Measurements from ENCODE around the gene CRYBG3. TPM values are rescaled to one million over a fixed set of nuclear protein-coding genes. Genes with fewer than 3 reads are reported as not detected.

CRYBG3 gene
- total and polyA plus RNA-seq, 2 donors (not counting 1 experiment from before 2014, with no cell fraction given): 8.7 to 29.9 TPM

- no peak overlapping the region for H3K9ac ChIP-seq (ENCODE audit: insufficient read depth, low read length)
- H3K4me1 ChIP-seq (ENCODE audit: control insufficient read depth, extremely low read depth, insufficient read depth, low read length): peaks cover 10% of the 10 kb centered on the region
- H2AFZ ChIP-seq (ENCODE audit: low read length): no peak overlapping the region
- H3K4me3 ChIP-seq (replicated peaks in 1 of 4; ENCODE audit: control extremely low read depth in 1 of 4, insufficient read depth in 1 of 4, low read depth in 3 of 4, low read length in 4 of 4): peak overlapping the region in 2 of 4 experiments; percentile 5 to 15
- no peaks in the 10 kb centered on the region for H3K36me3 ChIP-seq (ENCODE audit: control insufficient read depth, insufficient read depth, low read length)
- H3K27ac ChIP-seq (ENCODE audit: insufficient read depth, low read length): peak overlapping the region; percentile 69
- peak in 1 of 2 donors; percentile 44 for DNase-seq (ENCODE audit: low read depth in 2 of 2)
- H3K4me2 ChIP-seq (ENCODE audit: extremely low read depth, insufficient read depth, low read length): peak overlapping the region; percentile 26
- H3K27me3 ChIP-seq (ENCODE audit: control insufficient read depth, insufficient read depth, low read length): no peaks in the 10 kb centered on the region
- TF ChIP-seq CTCF (conservative IDR thresholded peaks at IDR 0.05 in 1 of 2, IDR thresholded peaks at IDR 0.05 in 1 of 2; ENCODE audit: low read depth in 1 of 2, low read length in 2 of 2) (no peak), EZH2 (IDR thresholded peaks at IDR 0.05; ENCODE audit: low read length, missing control alignments) (no peak)
- H3K9me3 ChIP-seq (ENCODE audit: control insufficient read depth, insufficient read depth, low read depth, low read length): no peaks in the 10 kb centered on the region
- no peaks in the 10 kb centered on the region for H3K79me2 ChIP-seq (ENCODE audit: control insufficient read depth, insufficient read depth, low read length)
- H4K20me1 ChIP-seq (ENCODE audit: control insufficient read depth, extremely low read depth, insufficient read depth, low read length): no peaks in the 10 kb centered on the region
These were observed 50.8 kb downstream of the CRYBG3 start for GRCh38 chr3:97872525-97873042.

- Histone ChIP-seq H3K79me2 (ENCODE audit: control insufficient read depth, insufficient read depth, low read length) (no peaks in the 10 kb centered on the region), H2AFZ (ENCODE audit: low read length) (no peak overlapping the region), H3K9ac (ENCODE audit: insufficient read depth, low read length) (no peak overlapping the region), H3K9me3 (ENCODE audit: control insufficient read depth, insufficient read depth, low read depth, low read length) (no peaks in the 10 kb centered on the region), H3K36me3 (ENCODE audit: control insufficient read depth, insufficient read depth, low read length) (no peaks in the 10 kb centered on the region), H3K4me2 (ENCODE audit: extremely low read depth, insufficient read depth, low read length) (no peak overlapping the region), H3K27me3 (ENCODE audit: control insufficient read depth, insufficient read depth, low read length) (no peaks in the 10 kb centered on the region), H4K20me1 (ENCODE audit: control insufficient read depth, extremely low read depth, insufficient read depth, low read length) (no peaks in the 10 kb centered on the region), H3K4me3 (replicated peaks in 1 of 4; ENCODE audit: control extremely low read depth in 1 of 4, insufficient read depth in 1 of 4, low read depth in 3 of 4, low read length in 4 of 4) (no peak overlapping the region), H3K27ac (ENCODE audit: insufficient read depth, low read length) (no peak overlapping the region), H3K4me1 (ENCODE audit: control insufficient read depth, extremely low read depth, insufficient read depth, low read length) (peaks cover 2% of the 10 kb centered on the region)
- DNase-seq (ENCODE audit: low read depth in 2 of 2): peak in 1 of 2 donors; percentile 66
- no peak for TF ChIP-seq CTCF (conservative IDR thresholded peaks at IDR 0.05 in 1 of 2, IDR thresholded peaks at IDR 0.05 in 1 of 2; ENCODE audit: low read depth in 1 of 2, low read length in 2 of 2)
- TF ChIP-seq EZH2 (IDR thresholded peaks at IDR 0.05; ENCODE audit: low read length, missing control alignments): no peak
These were observed 58.5 kb downstream of the CRYBG3 start for GRCh38 chr3:97880267-97880666.

GRCh38 chr3:97882975-97883598, 61.3 kb downstream of the CRYBG3 start:
- peak; percentile 78 to 79 for DNase-seq (ENCODE audit: low read depth in 2 of 2)
- Histone ChIP-seq H3K36me3 (ENCODE audit: control insufficient read depth, insufficient read depth, low read length) (peaks cover 2% of the 10 kb centered on the region), H3K27me3 (ENCODE audit: control insufficient read depth, insufficient read depth, low read length) (no peaks in the 10 kb centered on the region), H3K9ac (ENCODE audit: insufficient read depth, low read length) (no peak overlapping the region), H2AFZ (ENCODE audit: low read length) (no peak overlapping the region), H3K27ac (ENCODE audit: insufficient read depth, low read length) (no peak overlapping the region), H3K4me1 (ENCODE audit: control insufficient read depth, extremely low read depth, insufficient read depth, low read length) (peaks cover 2% of the 10 kb centered on the region), H4K20me1 (ENCODE audit: control insufficient read depth, extremely low read depth, insufficient read depth, low read length) (no peaks in the 10 kb centered on the region), H3K9me3 (ENCODE audit: control insufficient read depth, insufficient read depth, low read depth, low read length) (no peaks in the 10 kb centered on the region), H3K4me2 (ENCODE audit: extremely low read depth, insufficient read depth, low read length) (no peak overlapping the region), H3K79me2 (ENCODE audit: control insufficient read depth, insufficient read depth, low read length) (no peaks in the 10 kb centered on the region), H3K4me3 (replicated peaks in 1 of 4; ENCODE audit: control extremely low read depth in 1 of 4, insufficient read depth in 1 of 4, low read depth in 3 of 4, low read length in 4 of 4) (no peak overlapping the region)
- TF ChIP-seq CTCF (conservative IDR thresholded peaks at IDR 0.05 in 1 of 2, IDR thresholded peaks at IDR 0.05 in 1 of 2; ENCODE audit: low read depth in 1 of 2, low read length in 2 of 2) (no peak), EZH2 (IDR thresholded peaks at IDR 0.05; ENCODE audit: low read length, missing control alignments) (no peak)

Data from fibroblast of lung (primary cell).